Ovary (tissue), 9 donors: Measurements from ENCODE around the gene IFT52. TPM values are rescaled to one million over a fixed set of nuclear protein-coding genes. Genes with fewer than 3 reads are reported as not detected.

Experiments used
- DNase-seq, 5 donors: peaks; one replicate each; pipeline ENCODE4 v3.0.0-alpha.2; 2019 to 2020
- H3K27ac ChIP-seq, 2 donors: fragments of 200-600 bp; one replicate each; pipeline versions ENCODE4 v1.5.1 to v1.8.0; 2019 to 2022
- H3K27me3 ChIP-seq: fragments of 200-600 bp; one replicate; pipeline ENCODE4 v1.8.0; 2022
- H3K36me3 ChIP-seq: fragments of 200-600 bp; sonication (generic); one replicate; pipeline ENCODE4 v1.5.1; 2019
- H3K4me1 ChIP-seq: one replicate; pipeline ENCODE4 v1.8.1; 2013; ENCODE audit warnings: mild to moderate bottlenecking, moderate library complexity; ENCODE audit not compliant: insufficient read depth
- H3K4me3 ChIP-seq: fragments of 200-600 bp; sonication (generic); one replicate; pipeline ENCODE4 v1.5.1; 2017
- H3K9me3 ChIP-seq, 2 donors: fragments of 200-600 bp in 1 of 2; sonication (generic) in 1 of 2; one replicate each; pipeline versions ENCODE4 v1.5.1 to v1.8.1; 2013 to 2019; ENCODE audit warnings: mild to moderate bottlenecking in 1 of 2, moderate library complexity in 1 of 2
- CTCF ChIP-seq, 3 donors: fragments of 450-650 bp in 2 of 3; fragments of 200-600 bp in 1 of 3; IDR thresholded peaks; one replicate each; pipeline versions ENCODE4 v1.5.1 to v1.8.0; 2016 to 2022; ENCODE audit warnings: antibody characterized with exemption in 3 of 3, mild to moderate bottlenecking in 1 of 3
- EP300 ChIP-seq: sonication (generic); formaldehyde crosslinking; IDR thresholded peaks from one replicate; pipeline ENCODE4 v1.6.1; 2017; ENCODE audit warnings: antibody characterized with exemption
- POLR2A ChIP-seq: fragments of 450-650 bp; IDR thresholded peaks from one replicate; pipeline ENCODE4 v1.6.1; 2017; ENCODE audit warnings: antibody characterized with exemption, mild to moderate bottlenecking, moderate library complexity
- WGBS, 3 donors: extraction: QIAGEN DNeasy Blood & Tissue Kit in 1 of 3; methylation state at CpG; one replicate each; pipeline versions ENCODE4 v1.1.5 to v1.1.7; 2013 to 2017; 5-methylcytosine and 5-hydroxymethylcytosine counted together
- intact Hi-C, 4 donors: fragments of 100-400 bp; cut with DNase I; formaldehyde crosslinking; loops; one replicate each; pipeline versions ENCODE4 v1.11.0 to v1.15.1; 2022 to 2023
- polyA plus RNA-seq, 2 donors: library from polyadenylated mRNA; stranded (reverse); fragments of 200-250 nt in 1 of 2; fragments of 350-450 nt in 1 of 2; fragmentation: Illumina TruSeq in 1 of 2; extraction: RNeasy Lipid Tissue Mini Kit (QIAGEN cat#74804) in 1 of 2; gene quantifications; one replicate each; pipeline ENCODE4 v1.2.3, GENCODE V29; 2013 to 2014
- total RNA-seq, 7 donors: library from RNA; depleted of rRNA in 2 of 7; stranded (reverse); fragments of >200 nt in 2 of 7; fragmentation: NEBNext Ultra II Directional in 3 of 7; extraction: Animal tissue kit (Norgen Biotek cat#: 25700) in 3 of 7; gene quantifications; one replicate each; pipeline versions ENCODE4 v1.1.0 to v1.2.4, GENCODE V29; 2016 to 2023
- donor health status: DM: no; HTN: no; CAD: no; lungs with moderate emphysema.
- donor health status: DM: no; HTN: no; CAD: no.
- donor health status: Bipolar disorder and iron deficiency.
- donor health status: DM: yes; HTN: yes; CAD: no.
- donor health status: DM: no; HTN: no; CAD: no.
- donor health status: DM: yes; HTN: yes; CAD: no.

The IFT52 gene
- total and polyA plus RNA-seq, 9 donors = 32.7 to 55.0 (median 46.7) TPM

- Histone ChIP-seq H3K27ac (no peak overlapping the region), H3K36me3 (no peaks in the 10 kb centered on the region), H3K4me1 (no peaks in the 10 kb centered on the region), H3K27me3 (no peaks in the 10 kb centered on the region), H3K4me3 (no peak overlapping the region), H3K9me3 (no peaks in the 10 kb centered on the region)
- intact Hi-C loops = no loop called here
- no peak for DNase-seq
- TF ChIP-seq EP300 (no peak), CTCF (IDR thresholded peaks at IDR 0.05) (no peak), POLR2A (no peak)
- WGBS, 3 donors = 80 to 88% (median 83%) methylated on average over 5 of the region's 5 CpGs
Measured at GRCh38 chr20:43691928-43692524, 101.3 kb downstream of the IFT52 start.

DNA sequence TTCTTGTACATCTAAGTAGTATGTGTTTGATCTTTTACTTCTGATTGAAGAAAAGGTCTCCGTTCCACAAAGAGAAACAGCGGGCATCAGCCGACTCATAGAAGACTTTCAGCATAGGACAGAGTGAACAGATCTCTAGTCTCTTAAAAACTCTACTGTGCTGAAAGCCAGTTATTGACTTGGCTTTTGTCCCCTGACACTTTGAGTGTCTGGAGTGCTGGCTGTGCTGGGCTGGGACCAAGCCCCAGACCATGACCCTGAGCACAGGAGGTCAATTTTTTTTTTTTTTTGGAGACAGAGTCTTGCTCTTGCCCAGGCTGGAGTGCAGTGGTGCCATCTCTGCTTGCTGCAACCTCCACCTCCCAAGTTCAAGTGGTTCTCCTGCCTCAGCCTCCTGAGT is 104.0 kb downstream of the IFT52 start:
- no peaks in the 10 kb centered on the region for H3K27me3 ChIP-seq
- 96 to 98% (median 96%) methylated on average over 3 of the region's 3 CpGs for WGBS, 3 donors
- intact Hi-C loops = no loop called here

GRCh38 chr20:43695571-43695970 is 104.8 kb downstream of the IFT52 start:
- H3K4me3 ChIP-seq = no peak overlapping the region
- DNase-seq = no peak
- no peaks in the 10 kb centered on the region for H3K4me1 ChIP-seq
- H3K36me3 ChIP-seq = no peaks in the 10 kb centered on the region
- intact Hi-C loops = no loop called here
- TF ChIP-seq CTCF (IDR thresholded peaks at IDR 0.05) (no peak), POLR2A (no peak), EP300 (no peak)
- H3K27me3 ChIP-seq = no peaks in the 10 kb centered on the region
- WGBS, 3 donors = 92 to 95% (median 93%) methylated on average over 8 of the region's 8 CpGs
- H3K9me3 ChIP-seq = no peaks in the 10 kb centered on the region
- H3K27ac ChIP-seq = no peak overlapping the region

More for the DNA sequence above, 104.0 kb downstream of the IFT52 start:
- no peak overlapping the region for H3K27ac ChIP-seq
- no peaks in the 10 kb centered on the region for H3K9me3 ChIP-seq
- DNase-seq = no peak
- no peaks in the 10 kb centered on the region for H3K36me3 ChIP-seq
- no peak for TF ChIP-seq EP300
- no peak for TF ChIP-seq CTCF (IDR thresholded peaks at IDR 0.05)
- TF ChIP-seq POLR2A = no peak
- H3K4me1 ChIP-seq = no peaks in the 10 kb centered on the region
- H3K4me3 ChIP-seq = no peak overlapping the region

Other genes with a start within 250 kb of the IFT52 start
- gene SRSF6, start 133.0 kb upstream of the IFT52 start, total RNA-seq = 100 to 1,000 TPM in 5 of 7 donors, 10 to 100 TPM in 2; 69.7 to 163 (median 122) TPM
- gene SRSF6, start 133.0 kb upstream of the IFT52 start, polyA plus RNA-seq = 100 to 1,000 TPM in 1 of 2 donors, 10 to 100 TPM in 1; 99.4 to 132 TPM
- 10 to 100 TPM; 14.1 to 22.9 (median 19.0) TPM for gene L3MBTL1, start 83.2 kb upstream of the IFT52 start, total RNA-seq
- 1 to 10 TPM; 8.0 to 8.3 TPM for gene L3MBTL1, start 83.2 kb upstream of the IFT52 start, polyA plus RNA-seq
- gene SGK2, start 31.9 kb upstream of the IFT52 start, total RNA-seq = 1 to 10 TPM; 1.6 to 4.5 (median 2.4) TPM
- gene SGK2, start 31.9 kb upstream of the IFT52 start, polyA plus RNA-seq = 1 to 10 TPM; 1.2 to 1.3 TPM
- 1 to 10 TPM in 2 of 7 donors, under 1 TPM in 2, not detected in 3; 0.11 to 1.6 (median 0.67) TPM for gene MYBL2, start 76.2 kb downstream of the IFT52 start, total RNA-seq
- under 1 TPM; 0.83 to 0.91 TPM for gene MYBL2, start 76.2 kb downstream of the IFT52 start, polyA plus RNA-seq
- gene GTSF1L, start 136.1 kb downstream of the IFT52 start, total RNA-seq = not detected
- not detected for gene GTSF1L, start 136.1 kb downstream of the IFT52 start, polyA plus RNA-seq